HG03457 (cell line): ENCODE results near the gene FMN2.
"Not testable (repeated sequence)": the region's sequence is repeated elsewhere in the genome, so short reads cannot be mapped to it uniquely, and the experiment has no call there.

ENCODE experiments used
- ATAC-seq: cut with Tn5 transposase; IDR thresholded peaks from one replicate; pipeline ENCODE4 v1.9.1; 2021; ENCODE audit warnings: moderate number of reproducible peaks; ENCODE audit not compliant: unreplicated experiment

FMN2 gene

DNA sequence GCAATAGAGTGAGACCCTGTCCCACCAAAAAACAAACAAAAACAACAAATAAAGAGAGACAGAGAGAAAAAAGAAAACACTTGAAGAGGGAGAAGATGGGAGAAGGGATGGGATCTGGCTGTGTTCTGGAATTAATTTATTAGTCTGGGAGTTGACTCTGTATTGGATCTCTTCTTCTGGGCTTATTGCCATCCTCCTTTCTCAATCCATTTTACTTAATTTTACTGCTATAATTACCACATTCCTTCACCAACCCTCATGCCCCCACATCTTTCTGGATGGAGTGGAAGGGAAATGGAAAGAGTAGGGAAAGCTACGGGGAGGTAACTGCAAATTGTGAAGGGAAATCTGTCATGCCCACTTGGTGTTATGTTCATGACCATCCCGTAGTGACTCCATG lies 42.9 kb downstream of the FMN2 start:
- ATAC-seq, result no peak

DNA sequence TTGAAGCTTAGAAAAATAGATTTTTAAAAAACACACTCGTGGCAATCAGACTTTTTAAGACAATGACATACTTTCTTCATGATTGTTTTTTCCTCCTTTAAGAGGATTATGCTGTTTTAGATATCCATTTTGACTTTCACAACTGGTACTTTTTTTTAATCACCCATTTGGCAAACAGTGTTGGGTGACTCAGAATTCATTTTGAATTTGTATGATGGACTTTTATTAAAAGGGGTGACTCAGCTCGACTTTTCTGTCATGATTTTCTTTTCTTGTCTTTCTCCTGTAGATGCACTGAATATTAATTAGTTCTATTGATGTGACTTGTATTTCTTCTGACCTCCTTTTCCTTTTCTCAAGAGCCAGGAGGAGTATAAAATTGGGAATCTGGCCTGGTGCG lies 44.7 kb downstream of the FMN2 start:
- ATAC-seq, result no peak

DNA sequence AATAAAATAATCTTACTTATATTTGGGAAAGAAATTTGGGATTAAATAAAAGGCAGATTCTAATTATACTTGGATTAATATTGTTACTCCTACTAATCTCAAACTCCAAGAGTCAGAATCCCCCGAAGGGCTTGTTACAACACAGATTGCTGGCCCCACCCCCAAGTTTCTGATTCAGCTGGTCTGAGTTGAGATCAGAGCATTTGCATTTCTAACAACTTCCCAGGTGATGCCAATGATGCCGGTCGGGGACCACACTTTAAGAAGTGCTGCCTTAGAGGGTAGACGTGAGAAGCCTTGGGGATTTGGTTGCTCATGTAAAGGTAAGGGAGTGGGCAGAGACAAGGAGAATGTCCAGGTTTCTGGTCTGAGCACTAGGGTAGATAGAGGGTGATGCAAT lies 47.2 kb downstream of the FMN2 start:
- ATAC-seq, result no peak

DNA sequence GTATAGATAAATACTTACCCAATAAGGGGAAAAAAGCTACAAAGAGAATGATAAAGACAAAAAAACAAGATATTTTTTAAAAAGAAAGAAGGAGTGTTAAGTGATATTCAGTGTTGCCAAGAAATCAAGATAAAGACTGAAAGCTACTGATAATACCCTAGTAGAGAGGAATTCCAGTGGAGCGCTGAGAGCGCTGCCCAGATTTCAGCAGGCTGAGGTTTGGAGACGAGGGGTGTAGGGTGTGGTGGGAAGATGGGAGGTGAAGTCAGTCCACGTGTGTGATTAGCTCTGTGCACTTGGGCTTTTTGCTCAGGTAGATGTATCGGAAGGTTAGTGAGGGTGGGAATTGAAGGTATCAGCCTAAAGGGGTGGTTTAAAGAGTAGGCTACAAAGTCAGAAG lies 47.8 kb downstream of the FMN2 start:
- no peak for ATAC-seq

DNA sequence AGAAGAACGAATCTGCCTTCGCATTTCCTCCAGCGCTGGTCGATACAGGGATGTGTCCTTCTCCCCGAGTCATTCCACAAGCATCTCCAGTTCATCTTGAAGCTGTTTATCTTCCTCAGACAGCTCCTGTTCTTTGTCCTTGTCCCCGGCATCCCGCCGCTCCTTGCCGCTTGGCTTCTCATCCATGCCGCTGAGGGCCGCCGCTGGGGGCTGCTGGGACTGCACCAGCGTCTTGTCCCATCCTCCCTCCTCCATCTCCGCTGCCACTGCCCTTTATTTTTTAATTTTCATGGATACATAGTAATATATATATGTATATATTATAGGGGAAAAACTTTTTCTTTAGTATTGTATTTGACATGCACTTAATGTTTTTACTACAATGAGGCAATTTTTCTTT lies 53.4 kb downstream of the FMN2 start:
- no peak for ATAC-seq

DNA sequence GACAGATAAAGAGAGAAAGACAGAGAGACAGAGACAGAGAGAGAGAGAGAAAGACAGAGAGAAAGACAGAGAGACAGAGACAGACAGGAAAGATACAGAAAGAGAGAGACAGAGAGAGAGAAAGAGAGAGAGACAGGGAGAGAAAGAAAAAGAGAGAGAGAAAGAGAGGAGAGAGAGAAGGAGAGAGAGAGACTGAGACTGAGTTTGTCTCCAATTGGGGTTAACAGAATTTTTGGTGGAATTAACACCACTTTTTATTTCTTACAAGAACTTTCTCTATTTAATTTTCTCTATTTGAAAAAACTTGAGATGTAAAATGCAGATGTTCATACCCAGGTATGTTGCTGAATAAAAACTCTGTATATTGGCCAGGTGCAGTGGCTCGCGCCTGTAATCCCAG lies 56.6 kb downstream of the FMN2 start:
- no peak for ATAC-seq

DNA sequence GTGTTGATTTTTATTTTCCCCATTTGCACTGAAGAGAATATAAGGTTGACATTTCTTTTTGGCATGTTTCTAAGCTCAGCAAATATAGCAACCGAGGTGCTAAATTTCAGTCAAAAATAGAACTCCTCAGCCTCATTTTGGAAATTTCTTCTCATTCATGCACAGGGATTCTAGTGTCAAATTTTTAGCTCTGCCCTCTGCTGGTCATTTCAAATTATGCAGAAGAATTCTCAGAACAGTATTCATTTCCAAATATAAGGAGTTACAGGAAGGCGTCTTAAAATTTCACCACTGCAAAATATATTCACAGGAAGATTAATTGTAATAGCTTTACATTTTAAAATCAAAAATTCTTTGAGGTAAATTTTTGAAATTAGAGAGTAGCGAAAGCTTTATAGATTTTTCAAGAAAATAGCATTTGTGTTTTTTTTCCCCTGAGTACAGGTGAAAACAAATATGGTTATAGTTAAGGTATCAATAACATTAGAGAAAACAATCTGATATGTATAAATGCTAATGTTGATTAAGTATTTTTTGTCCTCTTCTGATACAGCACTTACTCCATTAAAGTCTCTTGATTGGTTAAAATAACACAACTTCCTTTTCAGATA lies 57.9 kb downstream of the FMN2 start:
- ATAC-seq, result no peak

DNA sequence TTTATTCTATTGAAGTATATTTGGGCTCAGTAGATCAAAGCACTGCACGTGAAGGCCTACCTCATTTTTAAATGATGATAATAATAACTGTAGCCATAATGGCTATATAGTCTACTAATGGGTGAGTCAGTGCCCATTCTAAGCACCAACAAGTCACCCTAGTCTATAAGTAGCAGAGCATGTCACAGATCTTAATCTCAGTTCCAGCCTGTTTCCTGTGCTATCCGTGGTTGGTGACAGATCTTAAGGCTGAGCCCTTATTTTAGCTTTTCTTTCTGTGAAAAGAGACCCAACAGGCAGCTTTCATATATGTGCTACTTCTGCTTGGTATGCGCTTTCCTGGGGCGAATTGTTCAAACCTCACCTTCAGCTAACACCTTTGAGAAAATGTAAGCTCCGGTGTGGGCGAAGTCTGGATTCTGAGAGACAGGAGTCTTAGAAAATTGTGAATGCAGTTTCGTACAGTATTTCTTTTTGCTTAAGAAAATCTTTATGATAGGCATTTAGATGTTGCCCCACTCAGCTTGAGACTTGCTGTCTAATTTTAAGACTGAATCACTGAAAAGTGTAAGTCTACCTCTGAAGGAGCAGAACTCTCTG lies 59.6 kb downstream of the FMN2 start:
- no peak for ATAC-seq

DNA sequence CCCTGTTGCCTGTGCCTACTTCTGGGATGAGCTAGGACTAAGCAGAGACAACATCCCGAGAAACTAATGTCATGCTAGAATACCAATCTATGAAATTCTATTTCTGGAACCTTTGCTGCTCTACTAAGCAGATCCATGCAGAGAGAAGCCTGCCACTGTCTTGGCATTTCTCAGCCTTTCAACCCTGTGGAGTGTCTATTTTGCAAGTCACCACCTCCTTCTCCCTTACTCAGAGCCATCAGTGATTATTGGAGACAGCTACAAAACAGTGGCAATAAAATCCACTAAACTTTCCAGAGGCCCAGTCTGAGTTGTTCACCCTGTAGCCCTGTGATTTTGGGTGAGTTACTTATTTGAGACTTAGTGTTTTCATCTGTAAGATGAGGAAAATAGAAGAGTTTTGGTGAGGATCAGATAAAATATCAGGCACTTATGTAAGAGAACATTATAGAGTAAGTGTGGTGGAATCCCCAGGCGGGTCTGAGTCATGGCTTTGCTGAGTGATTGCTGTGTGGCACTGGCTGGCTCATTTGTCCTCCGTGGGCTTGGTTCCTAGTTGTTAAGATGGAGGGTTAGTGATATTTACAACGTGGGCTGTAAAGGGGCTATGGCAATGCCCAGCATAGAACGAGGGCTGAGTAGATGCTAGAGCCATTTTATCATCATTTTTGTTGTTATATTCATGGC lies 61.1 kb downstream of the FMN2 start:
- ATAC-seq, result no peak

DNA sequence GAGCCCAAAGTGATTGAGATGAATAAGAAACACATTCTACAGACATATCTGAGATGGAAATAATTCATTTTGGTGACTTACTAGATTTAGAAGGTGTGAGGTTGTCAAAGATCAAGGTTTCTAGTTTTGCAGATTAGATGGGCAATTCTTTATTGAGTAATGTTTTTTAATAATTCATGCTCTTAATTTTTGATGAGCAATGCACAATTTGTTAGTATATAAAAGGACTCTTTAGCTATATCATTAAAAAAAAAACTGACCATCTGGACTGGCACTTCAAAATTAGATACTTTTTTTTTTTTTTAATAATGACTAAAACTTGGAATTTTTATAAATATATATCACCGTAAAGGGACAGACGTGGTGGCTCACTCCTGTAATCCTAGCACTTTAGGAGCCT lies 63.9 kb downstream of the FMN2 start:
- no peak for ATAC-seq

DNA sequence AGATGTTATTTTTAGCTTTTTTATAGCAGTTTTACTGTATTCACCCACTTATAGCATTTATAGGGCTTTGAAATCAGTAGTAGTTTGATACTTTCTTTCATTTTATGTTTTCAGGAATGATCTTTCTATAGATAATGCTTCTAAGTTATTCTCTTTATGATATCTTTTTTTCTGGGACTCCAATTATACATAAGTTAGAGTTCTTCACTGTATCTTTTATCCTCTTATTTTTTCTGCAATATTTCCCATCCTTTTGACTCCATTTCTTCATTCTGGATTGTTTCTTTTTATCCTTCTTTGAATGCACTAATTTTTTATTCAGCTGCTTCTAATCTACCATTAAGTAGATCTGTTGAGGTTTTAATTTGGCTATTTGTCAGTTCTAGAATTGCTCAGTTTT lies 73.1 kb downstream of the FMN2 start:
- no peak for ATAC-seq

DNA sequence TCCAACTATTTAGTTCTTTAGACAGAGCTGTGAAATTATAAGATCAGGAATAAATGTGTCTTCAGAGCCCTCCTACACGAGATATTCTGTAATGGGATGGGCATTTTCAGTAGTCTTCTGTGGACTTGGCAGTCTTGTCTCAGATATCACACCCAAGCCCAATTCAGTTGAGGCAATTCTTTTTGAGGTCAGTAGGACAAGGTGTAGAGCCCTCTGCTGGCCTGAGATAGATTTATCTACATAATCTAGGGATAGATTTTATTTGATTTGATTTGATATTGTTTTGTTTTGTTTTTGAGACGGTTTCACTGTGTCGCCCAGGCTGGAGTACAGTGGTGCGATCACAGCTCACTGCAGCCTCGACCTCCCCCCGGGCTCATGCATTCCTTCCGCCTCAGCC lies 77.5 kb downstream of the FMN2 start:
- ATAC-seq, result no peak

DNA sequence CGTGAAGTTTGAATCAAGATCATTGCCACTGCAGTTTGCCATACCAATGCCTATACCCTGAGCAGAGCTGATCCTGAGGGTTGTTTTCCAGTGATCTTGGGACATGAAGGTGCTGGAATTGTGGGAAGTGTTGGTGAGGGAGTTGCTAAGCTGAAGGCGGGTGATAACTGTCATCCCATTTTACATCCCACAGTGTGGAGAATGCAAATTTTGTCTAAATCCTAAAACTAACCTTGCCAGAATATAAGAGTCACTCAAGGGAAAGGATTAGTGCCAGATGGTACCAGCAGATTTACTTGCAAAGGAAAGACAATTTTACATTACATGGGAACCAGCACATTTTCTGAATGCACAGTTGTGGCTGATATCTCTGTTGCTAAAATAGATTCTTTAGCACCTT lies 78.6 kb downstream of the FMN2 start:
- no peak for ATAC-seq

DNA sequence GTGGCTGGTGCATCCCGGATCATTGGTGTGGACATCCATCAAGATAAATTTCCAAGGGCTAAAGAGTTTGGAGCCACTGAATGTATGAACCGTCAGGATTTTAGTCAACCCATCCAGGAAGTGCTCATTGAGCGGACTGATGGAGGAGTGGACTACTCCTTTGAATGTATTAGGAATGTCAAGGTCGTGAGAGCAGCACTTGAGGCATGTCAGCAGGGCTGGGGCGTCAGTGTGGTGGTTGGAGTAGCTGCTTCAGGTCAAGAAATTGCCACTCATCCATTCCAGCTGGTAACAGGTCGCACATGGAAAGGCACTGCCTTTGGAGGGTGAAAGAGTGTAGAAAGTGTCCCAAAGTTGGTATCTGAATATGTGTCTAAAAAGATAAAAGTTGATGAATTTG lies 79.1 kb downstream of the FMN2 start:
- ATAC-seq, result no peak

DNA sequence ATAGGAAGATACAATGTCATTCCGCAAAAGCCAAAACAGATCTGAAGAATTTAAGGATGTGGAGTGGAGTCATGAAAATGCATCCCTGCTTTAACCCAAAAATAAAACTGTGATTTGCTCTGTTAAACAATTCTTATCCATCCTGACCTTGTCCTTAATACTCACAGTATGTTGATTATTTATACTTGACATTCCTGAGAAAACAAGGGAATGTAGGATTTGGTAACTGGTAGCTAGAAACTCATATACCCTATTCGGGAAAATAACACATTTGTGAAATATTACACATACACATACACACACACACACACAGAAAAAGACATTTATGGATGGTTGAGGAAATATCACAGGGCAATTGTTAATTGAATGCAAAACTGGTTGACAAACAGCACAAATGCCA lies 80.2 kb downstream of the FMN2 start:
- ATAC-seq, result no peak

DNA sequence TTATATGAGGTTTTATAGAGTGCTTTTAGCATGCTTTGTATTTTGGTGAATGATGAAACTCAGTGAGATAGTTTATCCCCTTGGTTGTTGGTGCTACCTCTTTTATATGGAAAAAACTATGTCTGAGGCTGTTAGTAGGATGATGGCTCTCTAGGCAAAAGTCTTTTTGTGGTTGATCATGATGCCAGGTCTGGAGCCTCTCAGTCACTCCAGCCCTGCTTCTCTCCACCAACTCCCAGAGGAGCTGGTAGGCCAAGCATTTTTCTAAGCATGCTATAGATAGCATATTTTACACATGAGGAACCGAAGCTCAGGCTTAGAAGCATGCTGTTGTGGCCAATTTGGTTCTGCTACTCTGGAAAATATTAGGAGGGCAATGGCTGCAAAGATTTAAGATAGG lies 82.2 kb downstream of the FMN2 start:
- ATAC-seq, result no peak

DNA sequence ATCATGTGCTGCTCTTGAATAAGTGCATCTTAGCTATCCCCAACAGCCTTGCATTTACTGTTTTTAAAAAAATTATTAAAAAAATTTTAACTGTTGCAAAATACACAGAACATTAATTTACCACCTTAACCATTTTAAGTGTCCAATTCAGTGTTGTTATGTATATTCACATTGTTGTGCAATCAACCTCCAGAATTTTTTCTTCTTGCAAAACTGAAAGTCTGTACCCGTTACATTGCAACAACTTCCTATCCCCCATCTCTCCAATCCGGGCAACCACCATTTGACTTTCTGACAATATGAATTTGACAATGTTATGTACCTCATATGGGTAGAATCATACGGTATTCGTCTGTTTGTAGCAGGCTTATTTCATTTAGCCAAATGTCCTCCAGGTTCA lies 83.1 kb downstream of the FMN2 start:
- ATAC-seq, result no peak

DNA sequence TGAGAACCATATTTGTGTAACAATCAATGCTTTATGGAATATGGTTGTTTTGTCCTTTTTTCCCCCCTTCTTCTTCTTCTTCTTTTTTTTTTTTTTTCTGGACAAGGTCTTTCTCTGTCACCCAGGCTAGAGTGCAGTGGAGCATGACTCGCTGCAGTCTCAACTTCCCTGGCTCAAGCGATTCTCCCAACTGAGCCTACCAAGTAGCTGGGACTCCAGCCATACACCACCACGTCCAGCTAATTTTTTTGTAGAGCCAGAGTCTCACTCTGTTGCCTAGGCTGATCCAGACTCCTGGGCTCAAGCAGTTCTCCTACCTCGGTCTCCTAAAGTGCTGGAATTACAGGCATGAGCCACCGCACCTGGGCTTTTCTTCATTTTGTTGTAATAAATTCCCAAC lies 86.7 kb downstream of the FMN2 start:
- ATAC-seq, result no peak

DNA sequence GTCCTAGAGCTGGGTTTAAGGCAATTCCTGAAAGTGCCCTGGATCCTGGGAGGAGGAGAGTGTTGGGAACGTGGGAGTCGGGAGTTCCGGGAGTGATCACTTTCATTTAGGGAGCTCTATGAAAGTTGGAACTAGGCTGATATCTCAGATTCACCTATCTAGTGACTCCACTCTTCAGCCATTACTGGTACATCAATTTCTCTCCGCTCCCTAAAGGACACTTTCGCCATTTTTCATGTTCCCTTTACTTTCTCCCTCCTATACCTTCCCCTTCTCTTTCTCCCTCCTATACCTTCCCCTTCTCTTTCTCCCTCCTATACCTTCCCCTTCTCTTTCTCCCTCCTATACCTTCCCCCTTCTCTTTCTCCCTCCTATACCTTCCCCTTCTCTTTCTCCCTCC lies 93.0 kb downstream of the FMN2 start:
- ATAC-seq, result not testable (repeated sequence)

DNA sequence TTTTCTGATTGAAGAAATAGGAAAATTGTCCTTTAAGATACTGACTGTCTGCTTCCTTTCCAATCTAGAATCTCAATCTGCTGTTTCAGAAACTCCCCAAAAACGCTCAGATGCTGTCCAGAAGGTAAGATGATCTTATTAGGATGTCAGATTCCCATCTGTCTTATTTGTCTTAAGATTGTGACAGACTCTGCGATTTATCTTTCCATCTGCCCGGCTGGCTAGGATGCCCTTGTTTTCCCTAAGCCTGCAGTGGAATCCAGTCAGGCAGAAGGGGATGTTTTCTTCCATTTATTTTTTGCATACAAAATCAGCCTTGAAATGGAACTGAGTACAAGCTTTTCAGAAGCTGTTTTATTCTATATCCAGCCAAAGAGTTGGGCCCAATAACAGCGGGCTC lies 96.5 kb downstream of the FMN2 start:
- no peak for ATAC-seq

DNA sequence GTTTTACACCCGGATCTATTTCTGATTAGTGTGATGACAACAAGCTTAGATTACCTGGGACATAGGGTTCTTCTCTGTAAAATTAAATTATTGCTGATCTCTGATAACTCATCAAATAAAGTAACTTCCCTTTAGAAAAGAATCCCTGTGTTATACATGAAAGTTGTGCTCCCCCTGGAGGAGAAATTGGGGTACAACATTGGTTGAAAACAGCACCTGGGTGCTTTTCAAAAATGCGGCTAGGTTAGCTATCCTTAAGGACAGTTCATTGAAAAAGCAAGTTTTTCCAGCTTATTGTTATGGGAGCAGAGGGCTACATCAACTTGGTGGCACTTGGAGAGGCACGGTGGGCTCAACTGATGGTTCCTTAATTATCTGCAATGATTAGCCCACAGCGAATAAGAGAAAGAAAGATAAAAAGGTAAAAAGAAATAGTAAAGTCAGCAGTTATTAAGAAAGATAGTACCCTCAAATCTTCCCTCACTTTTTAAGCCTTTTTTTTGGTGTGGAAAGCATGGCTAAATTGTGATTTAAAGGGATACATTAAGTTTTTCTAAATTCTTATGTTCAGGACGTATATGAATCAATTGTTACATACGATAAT lies 97.8 kb downstream of the FMN2 start:
- ATAC-seq, result peak; percentile 73

DNA sequence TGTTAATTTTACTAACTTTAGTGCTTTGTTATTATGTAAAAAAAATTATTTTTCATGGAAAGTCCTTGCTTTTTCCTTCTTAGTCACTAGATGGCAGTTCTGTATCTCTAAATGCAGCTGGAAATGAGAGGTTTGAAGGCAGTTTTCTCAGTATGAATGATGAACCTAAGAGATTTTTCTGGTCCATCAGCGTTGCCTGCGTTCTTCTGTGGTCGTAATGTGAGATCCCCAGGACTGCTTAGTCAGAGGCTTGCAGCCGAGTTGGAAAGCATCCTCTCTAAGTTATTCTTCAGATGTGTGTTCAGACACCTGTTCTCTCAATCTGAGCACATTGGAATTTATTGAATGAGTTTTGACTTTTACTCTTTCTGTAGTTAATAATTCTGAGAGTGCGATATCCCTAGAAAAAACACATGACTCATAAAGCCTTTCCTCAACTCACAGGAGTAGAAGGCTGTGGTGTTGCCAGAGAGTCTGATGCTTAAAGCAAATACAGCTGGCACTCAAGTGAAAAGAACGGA lies 99.3 kb downstream of the FMN2 start:
- no peak for ATAC-seq
